ENCODE data around the gene PGA4.
"Not testable (repeated sequence)": the region's sequence is repeated elsewhere in the genome, so short reads cannot be mapped to it uniquely, and the experiment has no call there.

PGA4 gene

DNA sequence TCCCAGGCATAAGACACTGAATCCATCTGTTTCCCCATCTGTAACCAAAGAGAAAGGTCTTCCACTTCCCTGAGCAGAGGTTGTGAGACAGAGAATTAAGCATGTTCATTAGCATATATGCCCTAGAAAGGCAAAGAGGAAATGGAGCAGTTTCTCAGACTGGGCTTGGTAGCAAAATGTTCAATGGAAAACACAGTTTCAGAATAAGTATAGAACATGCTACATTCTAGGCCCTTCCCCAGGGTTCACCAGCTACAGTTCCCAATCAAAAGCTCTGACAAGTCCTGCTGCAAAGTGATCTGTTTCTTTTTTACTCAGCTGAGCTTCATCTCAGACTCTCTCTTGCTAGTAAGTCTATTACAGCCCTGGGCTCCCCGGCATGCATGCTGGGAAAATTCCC is 30.2 kb downstream of the PGA4 start:
- not testable (repeated sequence) for DNase-seq

DNA sequence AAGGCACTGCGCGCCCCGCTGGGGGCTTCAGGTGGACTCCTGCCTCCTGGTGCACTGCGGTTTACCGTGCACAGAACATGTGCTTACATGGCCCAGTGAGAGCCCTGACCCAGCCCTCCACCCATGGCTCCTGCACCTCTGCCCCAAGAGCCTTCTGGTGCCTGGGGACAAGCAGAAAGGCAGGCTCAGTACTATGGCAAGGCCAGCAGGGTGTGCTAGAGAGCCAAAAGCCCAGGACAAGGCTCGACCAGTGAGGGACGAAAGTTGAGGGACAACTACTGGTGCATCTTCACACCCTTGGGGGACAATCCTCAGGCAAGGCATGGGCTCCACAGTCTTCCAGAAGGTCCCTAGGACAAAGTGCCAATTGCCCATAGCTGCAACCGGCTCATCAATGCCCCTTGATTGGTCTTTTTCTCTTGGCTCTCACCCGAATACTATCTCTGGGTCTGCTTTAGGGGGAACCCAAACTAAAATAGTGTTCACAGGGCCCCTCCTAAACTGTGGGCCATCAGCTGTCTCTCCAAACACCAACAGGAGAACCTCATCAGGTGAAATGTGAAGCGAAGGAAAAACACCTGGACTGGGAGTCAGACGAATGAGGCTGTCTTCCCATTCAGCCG is 32.4 kb downstream of the PGA4 start:
- peak; percentile 25 for DNase-seq

- no peak for DNase-seq
Measured at GRCh38 chr11:61256710-61257482, 34.7 kb downstream of the PGA4 start.

DNA sequence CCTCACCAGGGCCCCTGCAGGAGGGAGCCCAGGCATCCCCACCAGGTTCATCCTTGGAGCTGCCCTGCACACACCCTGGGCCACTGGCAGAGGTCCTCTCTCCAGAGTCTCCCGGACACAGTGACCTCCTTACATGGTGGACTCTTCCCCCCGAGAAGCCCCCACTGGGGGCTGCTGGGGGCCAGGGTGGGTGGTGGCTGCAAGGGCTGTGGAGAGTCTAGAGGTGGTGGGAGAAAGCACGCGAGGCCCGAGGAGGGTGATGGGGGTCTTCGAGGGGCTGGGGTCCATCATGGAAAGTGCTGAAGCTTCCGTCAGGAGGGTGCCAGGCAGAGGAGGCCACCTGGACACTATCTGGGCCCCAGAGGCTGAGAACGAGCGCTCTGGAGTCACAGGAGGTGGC is 36.4 kb downstream of the PGA4 start:
- DNase-seq, result no peak

DNA sequence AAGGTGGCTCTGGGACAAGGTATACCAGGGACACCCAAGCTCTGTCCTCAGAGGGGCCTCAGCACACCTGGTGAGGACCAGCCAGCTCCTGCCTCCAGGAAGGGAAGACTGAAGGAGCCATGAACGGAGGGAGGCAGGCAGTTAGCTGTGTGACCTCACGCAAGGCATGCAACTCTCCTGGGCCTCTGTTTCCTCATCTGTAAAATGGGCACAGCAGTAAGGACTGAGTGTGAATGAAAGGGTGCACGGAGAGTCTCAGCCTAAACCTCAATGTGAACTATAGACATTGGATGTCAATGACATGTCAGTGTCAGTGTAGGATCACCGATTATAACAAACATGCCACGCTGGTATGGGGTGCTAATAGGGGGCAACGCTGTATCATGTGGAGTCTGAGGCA is 37.2 kb downstream of the PGA4 start:
- no peak for DNase-seq

GRCh38 chr11:61264371-61264770 is 42.2 kb downstream of the PGA4 start:
- no peak for DNase-seq

DNA sequence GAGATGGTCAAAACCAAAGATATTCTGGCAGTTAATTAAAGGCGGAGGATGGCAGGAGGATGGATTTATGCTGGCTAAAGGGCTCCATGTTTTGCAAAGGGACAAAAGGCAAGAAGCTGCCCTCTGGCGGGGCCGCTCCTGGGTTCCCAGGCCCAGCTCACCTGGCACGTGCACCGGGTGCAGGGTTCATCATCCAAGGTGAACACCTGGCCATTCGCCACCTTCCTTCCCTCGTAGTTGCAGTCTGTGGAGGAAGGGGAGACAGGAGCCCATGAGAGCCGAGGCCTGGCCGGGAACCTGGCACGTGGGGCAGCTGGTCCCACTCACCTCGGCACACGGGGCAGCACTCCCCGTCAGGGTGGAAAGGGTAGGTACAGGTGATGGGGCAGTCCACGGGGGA is 42.6 kb downstream of the PGA4 start:
- DNase-seq, result no peak

DNA sequence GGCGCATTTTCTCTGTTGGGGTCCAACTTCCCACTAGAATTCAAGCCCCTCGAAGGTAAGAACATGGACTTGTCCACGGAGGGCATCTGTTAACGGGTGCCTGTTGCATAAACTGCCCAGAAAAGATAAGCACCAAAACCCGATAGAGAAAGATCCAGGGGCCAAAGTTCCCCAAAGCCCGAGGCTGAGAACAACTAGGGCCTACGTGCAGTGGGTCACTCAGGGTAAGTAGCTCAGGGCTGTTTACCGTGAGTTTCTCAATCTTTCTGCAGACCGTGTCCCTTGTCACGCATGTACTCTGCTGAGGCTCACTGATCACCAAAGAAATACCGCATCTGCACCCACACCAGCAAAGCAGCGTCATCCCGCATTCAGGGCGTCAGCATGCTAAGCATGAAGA is 43.2 kb downstream of the PGA4 start:
- no peak for DNase-seq

GRCh38 chr11:61266602-61267001 is 44.5 kb downstream of the PGA4 start:
- no peak for DNase-seq

DNA sequence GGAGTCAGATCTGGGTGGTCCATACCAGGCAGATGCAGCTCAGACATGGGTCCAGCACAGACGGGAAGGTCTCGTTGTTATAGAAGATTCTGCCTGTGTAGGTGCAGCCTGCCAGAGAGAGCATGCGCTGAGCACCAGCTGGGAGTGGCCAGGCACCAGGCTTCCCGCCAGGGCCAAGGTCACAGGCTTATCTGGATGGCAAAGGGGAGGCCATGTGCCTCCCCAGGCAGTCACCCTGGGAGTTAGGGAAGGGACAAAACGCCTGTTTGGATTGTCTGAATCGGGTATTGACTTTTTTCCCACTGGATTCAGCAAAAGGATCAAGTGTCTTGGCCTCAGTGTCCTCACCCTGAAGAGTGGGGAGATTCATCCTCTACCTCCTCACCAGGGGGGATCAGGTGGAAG is 45.3 kb downstream of the PGA4 start:
- no peak for DNase-seq

DNA sequence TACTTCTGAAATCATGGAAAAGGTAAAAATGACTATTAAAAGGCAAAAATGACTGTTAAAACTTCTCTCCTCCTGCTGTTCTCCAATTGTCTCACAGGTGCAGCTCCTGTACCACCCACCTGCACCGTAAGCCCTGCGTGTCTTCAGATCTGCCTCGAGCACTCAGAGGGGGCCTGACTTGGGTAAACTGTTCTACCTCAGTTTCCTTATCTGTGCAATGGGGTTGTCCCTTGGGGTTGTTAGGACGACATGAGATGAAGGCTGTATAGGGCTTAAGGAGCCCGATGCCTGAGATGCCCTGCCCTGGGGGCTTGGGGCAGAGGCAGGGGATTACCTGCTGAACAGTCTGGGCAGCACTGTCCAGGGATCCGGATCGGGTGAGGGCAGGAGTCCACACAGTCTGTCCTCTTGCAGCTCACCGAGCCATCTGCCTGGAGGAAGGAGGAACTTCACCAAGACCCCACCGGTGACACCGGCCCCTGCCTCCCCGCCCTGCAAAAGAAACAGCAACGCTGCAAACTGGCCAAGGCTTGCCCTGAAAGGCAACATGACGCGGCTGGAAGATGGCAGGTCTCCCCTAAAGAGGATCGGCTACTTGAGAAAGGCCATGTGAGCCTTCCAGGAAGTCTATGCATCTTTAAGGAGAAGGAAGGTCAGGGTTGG is 46.6 kb downstream of the PGA4 start:
- no peak for DNase-seq

GRCh38 chr11:61270354-61271076 is 48.4 kb downstream of the PGA4 start:
- DNase-seq, result no peak

- DNase-seq, result no peak
Measured at GRCh38 chr11:61272731-61273130, 50.6 kb downstream of the PGA4 start.

- no peak for DNase-seq
Measured at GRCh38 chr11:61273178-61274078, 51.3 kb downstream of the PGA4 start.

DNA sequence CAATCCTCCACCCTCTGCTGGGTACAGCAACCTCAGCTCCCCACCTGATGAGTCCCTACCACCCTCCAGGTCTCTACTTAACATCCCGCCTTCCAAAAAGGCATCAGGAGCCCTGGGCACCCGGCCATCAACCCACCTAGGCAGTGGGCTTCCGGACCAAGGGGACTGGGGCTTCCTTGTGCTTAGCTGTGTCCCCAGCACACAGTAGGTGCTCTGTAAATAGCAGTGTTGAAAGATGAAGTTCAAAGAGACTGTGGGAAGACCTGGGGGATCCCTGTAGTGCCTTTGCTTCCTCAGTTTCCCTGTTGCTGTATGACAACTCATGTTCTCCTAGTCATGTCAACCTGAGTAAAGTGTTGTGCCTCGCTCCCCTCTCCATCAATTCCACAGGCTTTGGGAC is 51.9 kb downstream of the PGA4 start:
- no peak for DNase-seq

GRCh38 chr11:61275191-61275590 is 53.0 kb downstream of the PGA4 start:
- DNase-seq, result no peak

DNA sequence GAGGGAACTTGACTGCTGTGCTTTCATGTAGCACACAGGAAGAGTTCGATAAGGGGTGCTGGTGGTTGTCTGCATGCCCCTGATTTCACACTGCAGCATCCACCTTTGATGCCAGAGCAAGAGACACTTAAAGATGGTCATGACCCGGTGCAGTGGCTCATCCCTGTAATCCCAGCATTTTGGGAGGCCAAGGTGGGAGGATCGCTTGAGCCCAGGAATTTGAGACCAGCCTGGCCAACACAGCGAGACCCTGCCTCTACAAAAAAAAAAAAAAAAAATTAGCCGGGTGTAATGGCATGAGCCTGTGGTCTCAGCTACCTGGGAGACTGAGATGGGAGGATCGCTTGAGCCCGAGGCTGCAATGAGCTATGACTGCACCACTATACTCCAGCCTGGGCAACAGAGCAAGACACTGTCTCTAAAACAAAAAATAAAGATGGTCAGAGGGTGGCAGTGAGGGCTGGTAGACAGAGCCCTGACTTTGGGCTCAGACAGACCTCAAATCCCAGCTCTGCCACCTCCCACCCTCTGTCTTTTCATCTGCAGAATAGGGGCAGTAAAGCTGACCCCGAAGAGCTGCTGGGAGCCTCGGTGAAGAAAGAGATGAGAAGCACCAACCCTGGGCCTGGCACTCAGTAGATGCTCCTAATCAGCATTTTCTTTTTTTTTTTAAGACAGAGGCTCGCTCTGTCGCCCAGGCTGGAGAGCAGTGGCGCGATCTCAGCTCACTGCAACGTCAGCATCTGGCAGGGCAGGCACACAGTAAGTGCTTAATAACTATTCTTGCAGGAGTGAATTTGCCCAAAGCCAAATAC is 55.2 kb downstream of the PGA4 start:
- no peak for DNase-seq

GRCh38 chr11:61278001-61278470 is 55.9 kb downstream of the PGA4 start:
- no peak for DNase-seq

- DNase-seq, result no peak
Measured at GRCh38 chr11:61279934-61280659, 58.0 kb downstream of the PGA4 start.

GRCh38 chr11:61280883-61281580 is 58.9 kb downstream of the PGA4 start:
- DNase-seq, result no peak
